PC-3 (cell line): ENCODE results near the gene SLC39A11. TPM values are rescaled to one million over a fixed set of nuclear protein-coding genes. Genes with fewer than 3 reads are reported as not detected.

Source experiments
- ATAC-seq: fragments of 200-7000 bp; cut with Tn5 transposase; 2 replicates; pipeline ENCODE4 v1.9.1; 2020; ENCODE audit warnings: mild to moderate bottlenecking, moderate library complexity
- BruUV-seq: library from RNA; stranded (reverse); fragments of 400-500 nt; replicated peaks from 2 replicates; lab custom pipeline; 2021; lab: Mats Ljungman, UMichigan
- CTCF ChIA-PET: fragments of 300-600 bp; sonication (Branson Sonifier 250); formaldehyde crosslinking; loops from one replicate; lab custom pipeline; 2022; ENCODE audit warnings: antibody characterized with exemption; lab: Charles Lee
- POLR2A ChIA-PET: fragments of 300-600 bp; sonication (Branson Sonifier 250); formaldehyde crosslinking; loops from one replicate; lab custom pipeline; 2022; ENCODE audit warnings: antibody characterized with exemption; ENCODE audit not compliant: unreplicated experiment; lab: Charles Lee
- DNase-seq: peaks from one replicate; pipeline ENCODE4 v3.0.0-alpha.2; 2015
- H2AFZ ChIP-seq: fragments of 300-600 bp; sonication (generic); 2 replicates; pipeline ENCODE4 v1.6.0; 2016; ENCODE audit warnings: antibody characterized with exemption, low read length
- H3F3A ChIP-seq: fragments of 300-600 bp; sonication (generic); one replicate; pipeline ENCODE4 v1.6.0; 2017; ENCODE audit warnings: antibody characterized with exemption, low read length, control low read depth, mild to moderate bottlenecking; ENCODE audit not compliant: unreplicated experiment
- H3K27ac ChIP-seq: fragments of 300-600 bp; sonication (generic); 2 replicates; pipeline ENCODE4 v1.5.1; 2016; ENCODE audit warnings: mild to moderate bottlenecking, low read length
- H3K27me3 ChIP-seq: fragments of 300-600 bp; sonication (generic); 2 replicates; pipeline ENCODE4 v1.6.1; 2016; ENCODE audit warnings: low read length, mixed read lengths
- H3K36me3 ChIP-seq: fragments of 300-600 bp; sonication (generic); 2 replicates; pipeline ENCODE4 v1.6.1; 2016; ENCODE audit warnings: low read depth, mixed run types, low read length, mixed read lengths
- H3K4me1 ChIP-seq: fragments of 300-600 bp; sonication (generic); 2 replicates; pipeline ENCODE4 v1.5.1; 2016; ENCODE audit warnings: low read length; ENCODE audit not compliant: insufficient read depth
- H3K4me2 ChIP-seq: fragments of 300-600 bp; sonication (generic); 2 replicates; pipeline ENCODE4 v1.6.0; 2016; ENCODE audit warnings: low read length
- H3K4me3 ChIP-seq: fragments of 300-600 bp; sonication (generic); 2 replicates; pipeline ENCODE4 v1.5.1; 2016; ENCODE audit warnings: mild to moderate bottlenecking, low read length, mixed read lengths
- H3K79me2 ChIP-seq: fragments of 300-600 bp; sonication (generic); 2 replicates; pipeline ENCODE4 v1.6.1; 2017; ENCODE audit warnings: low read length, mixed read lengths
- H3K9ac ChIP-seq: fragments of 300-600 bp; sonication (generic); 2 replicates; pipeline ENCODE4 v1.6.0; 2016; ENCODE audit warnings: mild to moderate bottlenecking, low read length
- H3K9me2 ChIP-seq: fragments of 300-600 bp; sonication (generic); replicated peaks from 2 replicates; pipeline ENCODE4 v1.6.1; 2016; ENCODE audit warnings: mixed run types, low read length, mixed read lengths
- H3K9me3 ChIP-seq: fragments of 300-600 bp; sonication (generic); 2 replicates; pipeline ENCODE4 v1.6.1; 2016; ENCODE audit warnings: low read length, mixed read lengths
- H4K20me1 ChIP-seq: fragments of 300-600 bp; sonication (generic); 2 replicates; pipeline ENCODE4 v1.6.1; 2016; ENCODE audit warnings: low read length, mixed read lengths
- EZH2 ChIP-seq: fragments of 300-600 bp; sonication (generic); IDR thresholded peaks from one replicate; pipeline ENCODE4 v1.6.1; 2017; ENCODE audit warnings: antibody characterized with exemption, mild to moderate bottlenecking, low read length; ENCODE audit not compliant: unreplicated experiment
- EZH2phosphoT487 ChIP-seq: fragments of 300-600 bp; sonication (generic); IDR thresholded peaks from 2 replicates; pipeline ENCODE4 v1.6.1; 2018; ENCODE audit warnings: mild to moderate bottlenecking, antibody characterized with exemption, low read length, borderline replicate concordance
- intact Hi-C: fragments of 100-400 bp; cut with micrococcal nuclease; formaldehyde crosslinking; loops from 2 replicates; pipeline ENCODE4 v1.9.0; 2023
- total RNA-seq: library from RNA; depleted of rRNA; stranded (reverse); fragments of >200 nt; gene quantifications from 2 replicates; pipeline ENCODE4 v1.2.3, GENCODE V29; 2014
- TF ChIP-seq, protein P1 (sequence below): fragments of 300-600 bp; sonication (generic); conservative IDR thresholded peaks from 2 replicates; pipeline ENCODE4 v1.5.1; 2017; ENCODE audit warnings: antibody characterized with exemption, low read depth, mild to moderate bottlenecking, low read length

SLC39A11 gene
- total RNA-seq, 1 experiment from 2014 or later, result 37.7 TPM

DNA sequence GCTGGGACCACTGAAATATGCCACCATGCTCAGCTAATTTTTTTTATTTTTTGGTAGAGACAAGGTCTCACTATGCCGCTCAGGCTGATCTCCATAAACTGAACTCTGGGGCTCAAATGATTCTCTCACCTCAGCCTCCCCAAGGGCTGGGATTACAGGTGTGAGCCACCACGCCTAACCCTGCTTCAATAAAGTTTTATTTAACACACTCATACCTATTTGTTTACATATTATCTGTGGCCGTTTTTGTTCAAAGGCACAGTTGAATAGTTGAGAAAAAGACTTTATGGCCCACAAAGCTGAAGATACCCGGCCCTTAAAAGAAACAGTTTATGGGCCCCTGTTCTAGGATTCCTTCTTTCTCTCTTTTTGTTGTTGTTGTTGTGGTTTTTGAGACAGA is 419.8 kb downstream of the SLC39A11 start:
- CTCF ChIA-PET, result no interaction called here
- H3F3A ChIP-seq, result no peaks in the 10 kb centered on the region
- H3K9ac ChIP-seq, result no peak overlapping the region
- no peak overlapping the region for H3K27ac ChIP-seq
- no peaks in the 10 kb centered on the region for H3K27me3 ChIP-seq
- H3K4me1 ChIP-seq, result peaks cover 9% of the 10 kb centered on the region
- H3K36me3 ChIP-seq, result no peaks in the 10 kb centered on the region
- H4K20me1 ChIP-seq, result no peaks in the 10 kb centered on the region
- no peaks in the 10 kb centered on the region for H3K9me2 ChIP-seq
- no peak overlapping the region for H3K4me3 ChIP-seq
- intact Hi-C loops, result no loop called here
- ATAC-seq (no peak), DNase-seq (no peak)
- H3K4me2 ChIP-seq, result no peak overlapping the region
- H2AFZ ChIP-seq, result no peak overlapping the region
- H3K9me3 ChIP-seq, result no peaks in the 10 kb centered on the region
- H3K79me2 ChIP-seq, result no peaks in the 10 kb centered on the region
- POLR2A ChIA-PET, result no interaction called here
- BruUV-seq, result no TSS peak
- TF ChIP-seq, protein P1, sequence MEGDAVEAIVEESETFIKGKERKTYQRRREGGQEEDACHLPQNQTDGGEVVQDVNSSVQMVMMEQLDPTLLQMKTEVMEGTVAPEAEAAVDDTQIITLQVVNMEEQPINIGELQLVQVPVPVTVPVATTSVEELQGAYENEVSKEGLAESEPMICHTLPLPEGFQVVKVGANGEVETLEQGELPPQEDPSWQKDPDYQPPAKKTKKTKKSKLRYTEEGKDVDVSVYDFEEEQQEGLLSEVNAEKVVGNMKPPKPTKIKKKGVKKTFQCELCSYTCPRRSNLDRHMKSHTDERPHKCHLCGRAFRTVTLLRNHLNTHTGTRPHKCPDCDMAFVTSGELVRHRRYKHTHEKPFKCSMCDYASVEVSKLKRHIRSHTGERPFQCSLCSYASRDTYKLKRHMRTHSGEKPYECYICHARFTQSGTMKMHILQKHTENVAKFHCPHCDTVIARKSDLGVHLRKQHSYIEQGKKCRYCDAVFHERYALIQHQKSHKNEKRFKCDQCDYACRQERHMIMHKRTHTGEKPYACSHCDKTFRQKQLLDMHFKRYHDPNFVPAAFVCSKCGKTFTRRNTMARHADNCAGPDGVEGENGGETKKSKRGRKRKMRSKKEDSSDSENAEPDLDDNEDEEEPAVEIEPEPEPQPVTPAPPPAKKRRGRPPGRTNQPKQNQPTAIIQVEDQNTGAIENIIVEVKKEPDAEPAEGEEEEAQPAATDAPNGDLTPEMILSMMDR, result no peak
- TF ChIP-seq EZH2phosphoT487, result no peak
- TF ChIP-seq EZH2, result no peak

DNA sequence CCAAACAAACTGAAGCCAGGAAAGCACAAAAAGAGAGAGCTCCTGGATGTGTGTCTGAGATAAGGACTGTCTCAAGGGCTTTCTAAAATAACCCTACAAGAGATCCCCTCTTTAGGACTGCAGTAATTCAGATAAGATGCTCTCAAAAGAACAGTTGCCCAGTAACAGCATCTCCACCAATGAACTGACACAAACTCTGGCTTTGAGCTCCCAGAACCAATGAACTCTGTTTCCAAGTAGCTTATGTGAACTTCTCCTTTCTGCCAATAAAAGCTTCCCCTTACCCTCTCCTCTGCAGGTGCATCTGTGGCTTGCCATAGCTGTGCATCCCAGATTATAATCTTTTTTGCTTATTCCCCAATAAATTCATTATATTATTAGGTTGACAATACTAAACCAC is 421.5 kb downstream of the SLC39A11 start:
- ChIA-PET CTCF (interaction anchor here (0.6 to 0.9 kb wide), 3 partner anchors 45 to 114 kb away, joined by 3 to 4 read pairs (median 4); no protein-coding TSS in a partner anchor), POLR2A (interaction anchor here (0.7 kb wide), 1 partner anchor 311 kb away, joined by 3 read pairs; no protein-coding TSS in a partner anchor)
- Histone ChIP-seq H3K4me1 (no peaks in the 10 kb centered on the region), H3K79me2 (no peaks in the 10 kb centered on the region), H3K9me2 (no peaks in the 10 kb centered on the region), H2AFZ (no peak overlapping the region), H3K36me3 (no peaks in the 10 kb centered on the region), H3K27ac (no peak overlapping the region), H3K4me2 (no peak overlapping the region), H3F3A (no peaks in the 10 kb centered on the region), H3K9ac (no peak overlapping the region), H4K20me1 (no peaks in the 10 kb centered on the region), H3K4me3 (no peak overlapping the region), H3K27me3 (no peaks in the 10 kb centered on the region), H3K9me3 (no peaks in the 10 kb centered on the region)
- no TSS peak for BruUV-seq
- TF ChIP-seq, protein P1, result no peak
- ATAC-seq (no peak), DNase-seq (no peak)
- intact Hi-C loops, result no loop called here

DNA sequence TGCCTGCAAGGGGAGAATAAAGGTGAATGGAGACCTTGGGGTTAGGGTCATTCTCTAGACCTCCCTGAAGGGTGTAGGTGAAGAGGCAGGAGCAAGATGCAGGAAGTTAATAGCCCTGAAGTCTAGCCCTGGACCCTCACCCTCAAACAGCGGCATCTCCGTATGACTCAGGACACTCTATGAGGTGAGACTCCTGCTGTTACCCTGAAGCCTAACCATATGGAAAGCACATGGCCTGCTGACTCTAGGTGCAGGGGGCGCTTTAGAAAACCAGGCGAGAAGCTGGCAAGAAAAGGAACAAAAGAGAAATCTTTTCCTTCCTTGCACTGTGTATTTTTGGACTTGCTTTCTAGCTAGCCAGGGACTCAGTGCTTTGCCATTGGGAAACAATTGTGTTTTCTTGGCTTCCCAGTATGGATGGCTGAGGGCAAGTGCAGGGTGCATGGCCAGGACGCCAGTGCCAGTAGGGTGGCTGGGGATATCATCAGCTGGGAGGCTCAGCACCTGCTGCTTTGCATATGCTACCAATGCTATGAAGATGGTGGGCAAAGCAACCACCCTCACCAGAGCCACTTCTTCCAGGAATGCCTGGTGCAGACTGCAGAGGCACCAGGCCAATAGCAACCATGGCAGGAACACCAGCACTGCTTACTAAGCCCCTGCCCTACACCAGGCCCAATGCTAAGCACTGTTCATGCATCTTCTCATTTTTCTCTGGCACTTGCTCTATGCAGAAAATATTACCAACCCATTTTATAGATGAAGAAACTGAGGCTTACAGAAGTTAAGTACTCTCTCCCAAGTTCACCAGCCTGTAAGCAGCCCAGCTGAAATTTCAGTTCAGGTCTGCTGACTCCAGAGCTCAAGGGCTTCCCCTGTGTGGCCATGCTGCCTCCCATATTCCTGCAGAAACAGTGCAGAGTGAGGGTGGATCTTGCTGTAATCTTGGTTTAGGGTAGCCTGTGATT is 425.1 kb downstream of the SLC39A11 start:
- ATAC-seq, result no peak
- H3K79me2 ChIP-seq, result no peaks in the 10 kb centered on the region
- H3K36me3 ChIP-seq, result no peaks in the 10 kb centered on the region
- H3K27me3 ChIP-seq, result no peaks in the 10 kb centered on the region
- peaks cover 7% of the 10 kb centered on the region for H3K4me1 ChIP-seq
- ChIA-PET POLR2A (no interaction called here), CTCF (no interaction called here)
- H2AFZ ChIP-seq, result no peak overlapping the region
- H3K9me2 ChIP-seq, result no peaks in the 10 kb centered on the region
- H3K27ac ChIP-seq, result no peak overlapping the region
- H3K9ac ChIP-seq, result no peak overlapping the region
- no peak for DNase-seq
- H4K20me1 ChIP-seq, result no peaks in the 10 kb centered on the region
- H3F3A ChIP-seq, result no peaks in the 10 kb centered on the region
- intact Hi-C loops, result no loop called here
- TF ChIP-seq, protein P1, result no peak
- TF ChIP-seq EZH2, result no peak
- no peak for TF ChIP-seq EZH2phosphoT487
- no TSS peak for BruUV-seq
- no peaks in the 10 kb centered on the region for H3K9me3 ChIP-seq
- H3K4me3 ChIP-seq, result no peak overlapping the region
- no peak overlapping the region for H3K4me2 ChIP-seq
